GM12874 (cell line): Measurements from ENCODE around the gene FRS2.

Source experiments
- CTCF ChIP-seq: IDR thresholded peaks from 2 replicates; pipeline ENCODE4 v1.5.1; 2011; ENCODE audit warnings: low read depth, mild to moderate bottlenecking, control low read depth, low read length, moderate library complexity; ENCODE audit not compliant: insufficient read depth

FRS2 gene

GRCh38 chr12:69475237-69475975 is 5.2 kb downstream of the FRS2 start:
- TF ChIP-seq CTCF: no peak

- no peak for TF ChIP-seq CTCF
Measured at GRCh38 chr12:69476276-69477017, 6.3 kb downstream of the FRS2 start.

GRCh38 chr12:69479675-69480074 is 9.5 kb downstream of the FRS2 start:
- no peak for TF ChIP-seq CTCF

DNA sequence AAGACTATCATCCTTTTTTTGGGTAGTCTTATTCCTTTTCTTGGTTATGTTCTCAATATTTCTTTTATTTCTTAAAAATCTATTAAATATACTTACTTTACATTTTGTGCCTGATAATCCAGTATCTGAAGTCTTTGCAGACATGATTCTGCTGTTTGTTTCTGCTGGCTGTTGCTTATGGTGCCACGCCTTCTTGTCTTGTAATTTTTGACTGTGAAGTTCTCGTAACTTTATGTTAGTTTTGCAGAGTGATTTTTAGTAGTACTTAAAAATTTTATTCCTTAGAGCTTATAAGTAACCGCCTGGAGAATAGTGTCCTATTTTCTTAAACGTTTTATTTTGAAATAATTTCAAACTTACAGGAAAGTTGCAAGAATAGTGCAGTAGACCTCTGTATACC is 10.5 kb downstream of the FRS2 start:
- TF ChIP-seq CTCF: no peak

GRCh38 chr12:69481133-69481532 is 10.9 kb downstream of the FRS2 start:
- TF ChIP-seq CTCF: no peak

DNA sequence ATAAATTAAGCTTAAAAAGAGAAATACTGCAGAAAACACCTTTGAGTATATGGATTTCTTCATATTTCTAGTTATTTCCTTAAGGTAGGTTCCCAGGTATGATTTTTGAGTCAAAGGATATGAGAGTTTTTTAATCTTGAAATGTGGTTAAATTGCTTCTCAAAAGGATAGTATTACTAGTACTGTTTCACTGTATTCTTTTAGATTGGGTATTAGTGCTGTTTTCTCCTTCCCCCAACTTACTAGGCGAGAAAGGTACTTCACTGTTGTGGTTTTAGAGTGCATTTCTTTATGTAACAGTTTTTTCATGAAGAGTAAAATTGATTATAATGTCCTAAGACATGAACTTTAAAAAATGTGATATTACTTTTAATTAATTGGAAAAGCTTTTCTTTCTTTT is 13.5 kb downstream of the FRS2 start:
- no peak for TF ChIP-seq CTCF

GRCh38 chr12:69484428-69484827 is 14.2 kb downstream of the FRS2 start:
- TF ChIP-seq CTCF: no peak
